Skin of body (tissue), 2 donors: ENCODE results near the gene PPP1R9A. TPM values are rescaled to one million over a fixed set of nuclear protein-coding genes. Genes with fewer than 3 reads are reported as not detected.
A peak's percentile ranks its signal among the peaks of the same experiment; 100 is the strongest.
"Not testable (repeated sequence)": the region's sequence is repeated elsewhere in the genome, so short reads cannot be mapped to it uniquely, and the experiment has no call there.

Source experiments
- DNase-seq: peaks from one replicate; lab custom pipeline; 2025; lab: John Stamatoyannopoulos, UW
- total RNA-seq: library from RNA; depleted of rRNA; stranded (reverse); fragments of >200 nt; gene quantifications from one replicate; pipeline ENCODE4 v1.2.3, GENCODE V29; 2014

Gene PPP1R9A
- total RNA-seq, 1 donor from 2014 or later: 15.0 TPM

- DNase-seq: no peak
Measured at GRCh38 chr7:94973844-94974243, 66.5 kb downstream of the PPP1R9A start.

DNA sequence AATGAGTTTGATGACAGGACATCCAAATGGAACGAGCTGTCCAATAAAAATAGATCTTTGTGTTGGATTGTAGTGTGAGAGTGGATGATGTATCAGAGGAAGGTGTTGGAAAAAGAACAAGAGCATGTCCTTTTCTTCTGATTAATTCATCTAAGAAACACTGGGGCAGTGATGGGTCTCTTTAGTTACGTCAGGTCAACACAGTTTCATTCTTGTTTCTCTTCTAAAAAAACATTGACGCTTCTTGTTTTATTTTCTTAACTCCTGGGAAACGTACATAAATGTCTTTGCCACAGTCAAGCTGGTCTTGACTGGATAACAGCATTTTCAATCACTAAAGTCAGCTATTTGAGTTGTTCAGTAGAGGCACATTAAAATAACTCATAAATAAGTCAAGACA is 67.0 kb downstream of the PPP1R9A start:
- no peak for DNase-seq

DNA sequence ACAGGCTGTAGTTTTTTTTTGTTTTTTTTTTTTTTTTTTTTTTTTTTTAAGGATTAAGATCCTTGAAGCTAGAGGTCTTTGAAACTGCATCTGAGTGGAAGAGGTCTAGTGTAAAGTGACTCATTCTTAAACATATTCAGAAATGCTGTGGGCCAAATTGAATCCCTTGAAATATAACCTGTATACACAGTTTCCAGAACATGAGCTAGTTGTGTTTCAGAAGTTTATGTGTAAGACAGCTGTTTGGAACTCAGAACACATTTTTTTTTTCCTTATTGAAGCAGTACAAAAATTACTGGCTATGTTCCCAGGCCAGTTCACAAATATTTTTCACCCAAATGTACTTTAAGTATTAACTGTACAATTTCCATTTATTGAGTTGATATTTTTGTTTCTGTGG is 67.9 kb downstream of the PPP1R9A start:
- peak; percentile 89 for DNase-seq

DNA sequence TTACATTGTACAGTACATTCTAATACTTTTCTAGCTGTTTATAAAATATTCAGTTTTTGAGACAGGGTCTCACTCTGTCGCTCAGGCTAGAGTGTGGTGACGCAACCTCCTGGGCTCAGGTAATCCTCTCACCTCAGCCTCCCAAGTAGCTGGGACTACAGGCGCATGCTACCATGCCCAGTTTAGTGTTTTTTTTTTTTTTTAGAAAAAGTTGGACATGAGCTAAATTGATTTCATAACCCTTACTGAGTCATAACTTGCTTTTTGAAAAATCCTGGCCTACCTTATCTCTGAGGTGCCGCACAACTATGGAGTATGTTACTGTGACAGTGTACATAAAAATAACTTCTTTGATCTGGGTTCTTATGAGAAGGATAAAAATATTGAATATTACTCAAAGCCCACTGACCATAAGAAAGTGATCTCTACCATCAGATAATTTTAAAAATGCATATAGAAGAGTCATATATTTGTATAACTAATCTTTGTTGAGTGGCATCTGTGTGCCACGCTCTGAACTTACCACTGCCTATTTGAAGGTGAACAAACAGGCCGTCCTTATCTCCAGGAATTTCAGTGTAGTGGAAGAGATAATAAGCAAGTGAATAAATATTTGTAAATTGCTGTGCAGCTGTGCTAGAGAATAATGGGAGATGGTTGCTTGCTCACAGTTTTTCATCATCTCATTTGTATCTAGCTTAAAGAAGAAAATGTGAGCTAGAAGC is 73.2 kb downstream of the PPP1R9A start:
- DNase-seq: no peak

DNA sequence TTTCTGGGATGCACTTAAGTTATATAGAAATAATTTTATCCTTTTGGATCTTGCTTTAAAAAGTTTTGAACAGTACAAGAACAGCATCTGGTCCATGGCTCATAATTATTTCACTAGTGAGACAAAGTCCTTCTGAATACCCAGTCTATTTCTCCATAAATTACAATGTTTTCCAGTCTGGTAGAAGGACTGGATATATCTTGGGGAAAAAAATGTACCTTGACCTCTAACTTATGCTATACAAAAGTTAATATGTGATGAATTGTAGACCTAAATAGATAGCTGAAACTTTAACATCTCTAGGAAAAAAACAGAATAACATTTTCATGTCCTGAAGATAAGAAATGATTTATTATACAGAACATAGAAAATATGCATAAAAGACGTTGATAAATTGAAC is 88.5 kb downstream of the PPP1R9A start:
- DNase-seq: no peak

- peak; percentile 63 for DNase-seq
Measured at GRCh38 chr7:94996369-94996768, 89.0 kb downstream of the PPP1R9A start.

GRCh38 chr7:94997547-94997946 is 90.2 kb downstream of the PPP1R9A start:
- DNase-seq: peak; percentile 65

DNA sequence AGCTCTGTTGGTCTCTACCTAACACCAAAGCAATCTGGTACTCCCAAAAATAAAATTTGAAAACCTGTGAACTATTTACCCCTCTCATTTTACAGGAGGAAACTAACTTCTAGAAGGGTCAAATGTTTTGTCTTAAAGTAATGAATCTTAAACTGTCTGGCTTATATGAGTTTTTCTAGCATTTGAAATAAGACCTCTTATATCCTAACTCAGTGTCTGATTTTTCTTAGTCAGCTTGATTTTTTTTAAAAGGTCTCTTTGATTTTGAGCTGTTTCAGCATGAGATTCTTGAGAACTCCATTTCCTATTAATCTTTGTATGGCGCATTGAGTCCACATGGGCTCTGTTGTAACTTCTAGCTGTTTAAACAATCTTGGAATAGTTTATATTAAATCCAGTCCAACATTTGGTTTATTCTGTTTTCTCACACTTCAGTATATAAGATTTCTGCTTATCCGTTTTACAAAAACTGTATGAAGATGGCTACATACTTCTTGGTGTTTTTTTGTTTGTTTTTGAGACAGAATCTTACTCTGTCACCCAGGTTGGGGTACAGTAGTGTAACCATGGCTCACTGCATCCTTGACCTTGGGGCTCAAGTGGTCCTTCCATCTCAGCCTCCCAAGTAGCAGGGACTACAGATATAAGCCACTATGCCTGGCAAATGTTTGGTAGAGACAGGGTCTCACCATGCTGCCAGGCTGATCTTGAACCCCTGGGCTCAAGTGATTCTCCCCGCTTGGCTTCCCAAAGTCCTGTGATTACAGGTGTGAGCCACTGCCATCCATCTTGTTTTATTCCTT is 91.1 kb downstream of the PPP1R9A start:
- DNase-seq: peak; percentile 23

DNA sequence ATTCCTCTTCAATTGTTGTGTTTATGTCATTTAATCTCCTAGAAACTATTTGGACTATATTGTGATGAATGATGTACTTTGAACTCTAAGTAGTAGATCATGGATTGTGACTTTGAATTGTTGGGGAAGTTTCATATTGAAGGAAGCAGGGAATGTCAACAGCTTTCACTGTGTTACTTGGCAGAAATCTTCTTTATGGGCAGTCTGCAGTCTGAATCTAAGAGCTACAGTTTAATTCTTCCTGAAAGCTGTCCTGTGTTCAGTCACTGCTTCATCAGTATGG is 91.6 kb downstream of the PPP1R9A start:
- no peak for DNase-seq

- DNase-seq: not testable (repeated sequence)
Measured at GRCh38 chr7:94999601-95000000, 92.2 kb downstream of the PPP1R9A start.

DNA sequence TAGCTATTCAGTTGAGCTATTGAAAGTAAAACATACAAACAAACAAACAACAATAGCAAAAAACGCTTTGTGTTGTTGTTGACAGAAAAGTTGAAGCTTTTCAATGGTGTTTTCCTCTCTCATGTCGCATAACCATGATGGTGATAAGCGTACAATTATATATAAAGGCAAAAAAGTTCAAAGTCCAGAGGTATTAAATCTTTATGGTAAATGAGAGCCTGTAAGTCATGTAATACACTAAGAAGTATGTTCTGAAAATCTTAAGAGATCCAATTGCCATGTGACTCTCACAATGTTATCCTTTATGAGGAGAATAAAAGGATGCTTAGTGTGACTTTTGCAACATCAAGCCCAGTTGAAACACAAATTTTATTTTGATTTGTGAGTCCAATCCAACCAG is 93.9 kb downstream of the PPP1R9A start:
- DNase-seq: no peak

DNA sequence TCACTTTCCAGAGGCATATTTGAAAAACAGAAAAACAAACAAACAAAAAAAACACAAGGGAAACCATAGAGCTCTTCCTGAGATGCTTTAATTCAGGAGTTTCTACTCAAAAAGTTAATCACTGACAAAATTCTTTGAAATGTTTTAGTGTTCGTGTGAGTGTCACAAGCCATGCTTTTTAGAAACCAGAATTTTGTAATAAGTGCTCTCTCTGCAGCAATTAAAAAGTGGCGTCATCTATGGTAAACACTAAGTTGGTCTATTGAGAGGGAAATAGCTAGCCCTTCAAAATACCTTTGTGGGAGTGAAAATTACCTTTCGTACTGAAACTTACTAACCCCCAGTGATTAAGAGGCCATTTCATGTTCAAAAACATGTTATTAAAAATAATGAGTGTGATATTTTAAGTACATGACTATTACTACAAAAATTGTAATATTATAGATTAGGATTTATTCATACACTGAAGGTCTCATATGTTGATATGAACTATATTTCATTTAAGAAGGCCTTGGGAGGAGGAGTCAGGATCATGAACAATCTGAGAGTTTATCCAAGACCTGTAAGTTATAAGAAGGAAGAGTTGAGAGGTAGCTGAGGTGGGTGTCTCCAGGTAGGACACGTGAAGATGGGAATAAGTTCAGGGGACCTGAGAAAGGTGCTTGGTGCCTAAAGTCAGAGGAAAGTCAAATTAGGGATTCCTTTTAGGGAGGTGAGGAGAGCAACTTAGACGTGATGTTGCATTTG is 94.6 kb downstream of the PPP1R9A start:
- DNase-seq: no peak

GRCh38 chr7:95002775-95003174 is 95.4 kb downstream of the PPP1R9A start:
- no peak for DNase-seq

GRCh38 chr7:95004618-95005247 is 97.3 kb downstream of the PPP1R9A start:
- DNase-seq: no peak

DNA sequence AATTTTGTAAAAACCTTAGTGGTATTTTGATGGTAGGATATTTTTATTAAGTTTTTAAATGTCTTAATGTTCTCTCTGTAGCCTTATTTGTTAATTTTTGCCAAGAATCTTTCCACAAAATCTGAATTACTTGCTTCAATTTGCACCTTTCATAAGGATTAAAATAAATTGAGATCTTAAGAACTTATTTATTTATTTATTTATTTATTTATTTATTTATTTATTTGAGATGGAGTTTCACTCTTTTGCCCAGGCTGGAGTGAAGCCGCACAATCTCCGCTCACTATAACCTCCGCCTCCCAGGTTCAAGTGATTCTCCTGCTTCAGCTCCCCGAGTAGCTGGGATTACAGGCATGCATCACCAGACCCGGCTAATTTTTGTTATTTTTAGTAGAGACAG is 98.6 kb downstream of the PPP1R9A start:
- no peak for DNase-seq

GRCh38 chr7:95008773-95009172 is 101.4 kb downstream of the PPP1R9A start:
- not testable (repeated sequence) for DNase-seq

DNA sequence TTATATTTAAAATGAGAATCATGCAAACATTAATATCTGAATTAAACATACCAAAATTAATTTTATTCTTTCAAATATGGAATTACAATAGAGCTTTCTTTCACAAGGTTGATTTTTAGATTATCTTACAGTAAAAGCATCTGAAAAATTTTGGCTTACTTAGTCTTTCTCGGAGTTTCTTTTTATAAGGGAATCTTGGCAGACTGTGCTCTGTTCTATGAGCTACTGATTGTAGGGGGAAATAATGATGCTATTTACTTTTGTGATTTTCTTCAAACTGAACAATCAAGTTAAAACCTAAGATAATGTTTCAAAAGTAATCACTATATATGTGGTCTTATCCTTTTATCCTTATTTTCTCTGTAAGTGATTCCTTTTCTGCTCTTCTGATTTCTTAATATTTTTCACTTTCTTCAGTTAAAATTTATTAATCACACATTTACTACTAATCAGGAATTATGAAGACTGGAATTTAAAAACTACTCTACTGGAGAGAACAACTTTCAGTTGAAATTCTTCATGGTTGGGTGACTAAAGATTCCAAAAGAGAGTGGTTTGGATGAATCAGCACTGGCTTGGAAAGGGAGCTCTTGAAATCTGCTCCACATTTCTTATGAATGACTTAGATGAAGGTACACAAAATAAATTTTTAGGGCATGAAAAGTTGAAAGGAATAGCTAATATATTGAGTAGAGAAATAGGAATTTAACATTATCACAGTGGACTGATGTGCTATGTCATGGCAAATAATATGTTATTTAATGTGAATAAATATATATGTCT is 103.9 kb downstream of the PPP1R9A start:
- no peak for DNase-seq

GRCh38 chr7:95011995-95012394 is 104.6 kb downstream of the PPP1R9A start:
- DNase-seq: no peak

GRCh38 chr7:95018021-95018420 is 110.6 kb downstream of the PPP1R9A start:
- no peak for DNase-seq

DNA sequence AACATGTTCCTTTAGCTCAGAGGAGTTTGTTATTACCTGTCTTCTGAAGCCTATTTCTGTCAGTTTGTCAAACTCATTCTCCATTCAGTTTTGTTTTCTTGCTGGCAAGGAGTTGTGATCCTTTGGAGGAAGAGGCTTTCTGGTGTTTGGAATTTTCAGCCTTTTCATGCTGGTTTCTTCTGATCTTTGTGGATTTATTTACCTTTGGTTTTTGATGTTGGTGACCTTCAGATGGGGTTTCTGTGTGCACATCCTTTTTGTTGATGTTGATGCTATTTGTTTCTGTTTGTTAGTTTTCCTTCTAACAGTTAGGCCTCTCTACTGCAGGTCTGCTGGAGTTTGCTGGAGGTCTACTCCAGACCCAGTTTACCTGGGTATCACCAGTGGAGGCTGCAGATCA is 118.6 kb downstream of the PPP1R9A start:
- DNase-seq: no peak

- no peak for DNase-seq
Measured at GRCh38 chr7:95026421-95027072, 119.2 kb downstream of the PPP1R9A start.
